Adrenal gland (tissue), 5 donors: ENCODE results near the gene FSTL5.

Experiments
- POLR2A ChIP-seq, 2 donors: fragments of 450-650 bp; IDR thresholded peaks; one replicate each; pipeline ENCODE4 v1.6.1; 2017; ENCODE audit warnings: antibody characterized with exemption in 2 of 2, mild to moderate bottlenecking in 2 of 2, moderate library complexity in 1 of 2
- TF ChIP-seq, protein P1 (sequence below), 6 experiments: fragments of 450-650 bp in 4 of 6; fragments of 200-600 bp in 2 of 6; sonication (generic) in 1 of 6; IDR thresholded peaks; 1 replicate in 5 of 6; 2 replicates in 1 of 6; pipeline versions ENCODE4 v1.5.1 to v1.8.0; 2016 to 2021; ENCODE audit warnings: antibody characterized with exemption in 6 of 6, mild to moderate bottlenecking in 2 of 6, moderate library complexity in 1 of 6
- donor health status: DM: no; HTN: no; CAD: no.

DNA sequence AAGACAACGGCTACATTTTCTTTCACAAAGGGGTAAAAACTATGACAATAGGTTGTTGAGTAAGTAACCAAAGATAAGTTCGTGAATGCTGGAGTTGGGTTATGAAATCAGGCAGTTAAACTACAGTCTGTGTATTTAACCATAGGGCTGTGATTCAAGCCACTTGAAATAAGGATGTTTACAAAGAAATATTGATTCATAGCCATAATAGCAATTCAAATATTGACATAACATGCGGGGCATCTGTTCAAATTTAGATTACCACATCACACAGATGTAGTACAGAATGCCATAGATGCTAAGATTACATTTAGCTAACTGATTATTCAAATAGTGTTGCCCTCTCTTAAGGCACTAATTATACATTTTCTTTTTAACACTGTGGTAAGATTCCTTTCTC is 364.1 kb downstream of the FSTL5 start:
- no peak for TF ChIP-seq POLR2A (IDR thresholded peaks at IDR 0.05)
- TF ChIP-seq, protein P1, sequence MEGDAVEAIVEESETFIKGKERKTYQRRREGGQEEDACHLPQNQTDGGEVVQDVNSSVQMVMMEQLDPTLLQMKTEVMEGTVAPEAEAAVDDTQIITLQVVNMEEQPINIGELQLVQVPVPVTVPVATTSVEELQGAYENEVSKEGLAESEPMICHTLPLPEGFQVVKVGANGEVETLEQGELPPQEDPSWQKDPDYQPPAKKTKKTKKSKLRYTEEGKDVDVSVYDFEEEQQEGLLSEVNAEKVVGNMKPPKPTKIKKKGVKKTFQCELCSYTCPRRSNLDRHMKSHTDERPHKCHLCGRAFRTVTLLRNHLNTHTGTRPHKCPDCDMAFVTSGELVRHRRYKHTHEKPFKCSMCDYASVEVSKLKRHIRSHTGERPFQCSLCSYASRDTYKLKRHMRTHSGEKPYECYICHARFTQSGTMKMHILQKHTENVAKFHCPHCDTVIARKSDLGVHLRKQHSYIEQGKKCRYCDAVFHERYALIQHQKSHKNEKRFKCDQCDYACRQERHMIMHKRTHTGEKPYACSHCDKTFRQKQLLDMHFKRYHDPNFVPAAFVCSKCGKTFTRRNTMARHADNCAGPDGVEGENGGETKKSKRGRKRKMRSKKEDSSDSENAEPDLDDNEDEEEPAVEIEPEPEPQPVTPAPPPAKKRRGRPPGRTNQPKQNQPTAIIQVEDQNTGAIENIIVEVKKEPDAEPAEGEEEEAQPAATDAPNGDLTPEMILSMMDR (IDR thresholded peaks at IDR 0.05) = no peak
